ENCODE measurements around the gene TNFSF15. TPM values are rescaled to one million over a fixed set of nuclear protein-coding genes. Genes with fewer than 3 reads are reported as not detected.

Gene TNFSF15
- total RNA-seq, 4 donors from 2014 or later, result 0.06 to 0.83 (median 0.25) TPM

DNA sequence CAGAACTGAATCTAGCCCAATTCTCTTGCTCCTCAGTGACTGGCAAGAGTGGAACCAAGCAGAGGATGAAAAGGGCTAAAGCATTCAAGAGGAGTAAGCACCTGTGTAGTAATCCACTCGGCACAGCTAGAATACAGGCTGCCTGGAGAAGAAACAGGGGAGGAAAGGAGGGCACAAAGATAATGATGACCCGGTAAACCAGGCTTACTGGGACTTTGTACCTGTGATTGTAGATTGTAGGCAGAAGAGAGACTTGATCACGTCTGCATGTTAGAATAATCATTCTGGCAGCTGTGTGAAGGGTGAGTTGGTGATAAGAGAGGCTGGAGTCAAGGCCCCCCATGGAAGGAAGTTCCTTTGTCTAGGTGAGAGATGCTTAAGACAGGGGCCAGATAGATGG lies 20.6 kb upstream of the TNFSF15 start:
- Histone ChIP-seq H3K27me3 (no peaks in the 10 kb centered on the region), H3K4me1 (no peaks in the 10 kb centered on the region), H3K9me3 (no peaks in the 10 kb centered on the region), H3K36me3 (no peaks in the 10 kb centered on the region), H3K4me3 (no peak overlapping the region), H3K27ac (replicated peaks in 1 of 4) (no peak overlapping the region)
- TF ChIP-seq EP300 (IDR thresholded peaks at IDR 0.05) (no peak), POLR2AphosphoS5 (IDR thresholded peaks at IDR 0.05) (no peak), POLR2A (IDR thresholded peaks at IDR 0.05; ENCODE audit: low read depth) (no peak), CTCF (IDR thresholded peaks at IDR 0.05) (no peak)
- no peak for DNase-seq (ENCODE audit: extremely low spot score)
- intact Hi-C loops (cut with DNase I), result no loop called here
- 92% methylated on average over 3 of the region's 3 CpGs for WGBS

DNA sequence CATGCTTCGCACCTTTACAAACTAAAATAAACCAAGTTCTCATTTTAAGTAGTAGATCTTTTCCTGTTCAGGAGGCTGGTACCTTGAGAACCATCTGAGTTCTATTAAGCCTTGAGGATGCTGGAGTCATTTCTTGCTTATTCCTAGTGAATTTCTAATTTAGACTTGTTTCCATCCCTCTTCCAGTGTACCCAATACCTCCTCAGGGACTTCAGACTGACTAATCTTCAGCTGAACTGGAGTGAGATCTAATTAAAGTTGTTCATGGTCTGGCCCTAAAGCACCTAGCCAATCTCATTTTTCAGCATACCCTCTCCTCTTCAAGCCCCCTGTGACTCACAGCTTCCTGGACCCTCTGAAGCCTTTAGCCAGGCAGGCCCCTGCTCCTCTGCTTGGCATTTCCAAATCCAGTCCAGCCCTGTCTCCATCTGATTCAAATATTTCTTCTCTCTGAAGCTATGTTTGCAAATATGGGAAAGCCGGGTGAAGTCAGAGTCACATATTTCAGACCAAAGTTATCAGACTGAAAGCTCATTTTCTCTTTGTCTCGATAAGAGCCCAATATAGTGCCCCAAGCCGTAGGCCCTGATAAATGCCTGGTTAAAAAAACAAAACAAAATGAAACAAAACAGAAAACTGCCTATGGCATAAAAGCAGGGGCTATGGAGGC lies 19.4 kb upstream of the TNFSF15 start:
- 67% methylated on average over 4 of the region's 4 CpGs for WGBS
- Histone ChIP-seq H3K27ac (replicated peaks in 1 of 4) (no peak overlapping the region), H3K4me3 (no peak overlapping the region), H3K27me3 (no peaks in the 10 kb centered on the region), H3K4me1 (no peaks in the 10 kb centered on the region), H3K9me3 (no peaks in the 10 kb centered on the region), H3K36me3 (no peaks in the 10 kb centered on the region)
- TF ChIP-seq POLR2A (IDR thresholded peaks at IDR 0.05; ENCODE audit: low read depth) (no peak), EP300 (IDR thresholded peaks at IDR 0.05) (no peak)
- intact Hi-C loops (cut with DNase I), result no loop called here
- DNase-seq (ENCODE audit: extremely low spot score), result no peak

- DNase-seq (ENCODE audit: extremely low spot score), result no peak
- no peak overlapping the region for H3K27ac ChIP-seq (replicated peaks in 1 of 4)
- intact Hi-C loops (cut with DNase I), result no loop called here
- TF ChIP-seq POLR2AphosphoS5 (IDR thresholded peaks at IDR 0.05), result no peak
- no peak for TF ChIP-seq EP300 (IDR thresholded peaks at IDR 0.05)
- TF ChIP-seq POLR2A (IDR thresholded peaks at IDR 0.05; ENCODE audit: low read depth), result no peak
- no peak for TF ChIP-seq CTCF (IDR thresholded peaks at IDR 0.05)
- 33% methylated on average over 1 of the region's 1 CpG for WGBS
- H3K27me3 ChIP-seq, result no peaks in the 10 kb centered on the region
- no peaks in the 10 kb centered on the region for H3K36me3 ChIP-seq
- no peaks in the 10 kb centered on the region for H3K9me3 ChIP-seq
- H3K4me3 ChIP-seq, result no peak overlapping the region
- no peaks in the 10 kb centered on the region for H3K4me1 ChIP-seq
Measured at GRCh38 chr9:114824110-114824509, 18.3 kb upstream of the TNFSF15 start.

GRCh38 chr9:114823441-114823840 lies 17.6 kb upstream of the TNFSF15 start:
- H3K9me3 ChIP-seq, result no peaks in the 10 kb centered on the region
- no peaks in the 10 kb centered on the region for H3K36me3 ChIP-seq
- no peaks in the 10 kb centered on the region for H3K27me3 ChIP-seq
- H3K27ac ChIP-seq (replicated peaks in 1 of 4), result no peak overlapping the region
- 77% methylated on average over 1 of the region's 1 CpG for WGBS
- intact Hi-C loops (cut with DNase I), result no loop called here
- TF ChIP-seq POLR2AphosphoS5 (IDR thresholded peaks at IDR 0.05), result no peak
- no peak for TF ChIP-seq EP300 (IDR thresholded peaks at IDR 0.05)
- no peak for TF ChIP-seq POLR2A (IDR thresholded peaks at IDR 0.05; ENCODE audit: low read depth)
- no peak for TF ChIP-seq CTCF (IDR thresholded peaks at IDR 0.05)
- no peak overlapping the region for H3K4me3 ChIP-seq
- no peak for DNase-seq (ENCODE audit: extremely low spot score)
- H3K4me1 ChIP-seq, result no peaks in the 10 kb centered on the region

DNA sequence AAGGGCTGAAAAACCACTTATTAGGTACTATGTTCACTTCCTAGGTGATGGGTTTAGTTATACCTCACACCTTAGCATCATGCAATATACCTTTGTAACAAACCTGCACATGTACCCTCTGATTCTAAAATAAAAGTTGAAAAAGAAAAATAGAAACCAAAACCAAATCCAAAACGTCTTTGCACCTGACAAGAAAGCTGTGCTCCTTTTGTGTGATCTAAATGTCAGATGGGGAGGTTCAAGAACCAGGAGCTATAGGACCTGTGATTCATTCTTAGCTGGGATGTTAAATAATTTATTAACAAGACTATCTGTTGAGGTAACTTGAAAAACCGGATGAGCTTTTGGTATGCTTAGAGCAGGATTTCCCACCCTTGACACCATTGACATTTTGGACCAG lies 16.9 kb upstream of the TNFSF15 start:
- intact Hi-C loops (cut with DNase I), result no loop called here
- Histone ChIP-seq H3K27me3 (no peaks in the 10 kb centered on the region), H3K36me3 (no peaks in the 10 kb centered on the region), H3K4me3 (no peak overlapping the region), H3K4me1 (no peaks in the 10 kb centered on the region), H3K9me3 (no peaks in the 10 kb centered on the region), H3K27ac (replicated peaks in 1 of 4) (no peak overlapping the region)
- DNase-seq (ENCODE audit: extremely low spot score), result no peak
- WGBS, result 82% methylated on average over 2 of the region's 2 CpGs
- TF ChIP-seq POLR2AphosphoS5 (IDR thresholded peaks at IDR 0.05) (no peak), CTCF (IDR thresholded peaks at IDR 0.05) (no peak)
